Activated T-helper 1 cell treated with anti-CD3 and anti-CD28 coated beads, Interleukin-12 subunit alpha, Interleukin-12 subunit beta, Interleukin-2, Interleukin-4 antibody, amounts not matched to agents 30 ng/mL and 10 ng/mL and 1 ng/mL, durations not matched to agents 14 hours and 24 hours and 36 hours (primary cell): ENCODE results near the gene THRB. TPM values are rescaled to one million over a fixed set of nuclear protein-coding genes. Genes with fewer than 3 reads are reported as not detected.
"Not testable (repeated sequence)": the region's sequence is repeated elsewhere in the genome, so short reads cannot be mapped to it uniquely, and the experiment has no call there.

Source experiments
- DNase-seq: peaks from one replicate; pipeline ENCODE4 v3.0.0; 2021; ENCODE audit warnings: low spot score
- H3K27ac Mint-ChIP-seq: one replicate; pipeline ENCODE4 v1.8.0; 2021; ENCODE audit warnings: mild to moderate bottlenecking, mixed read lengths
- H3K27me3 Mint-ChIP-seq: one replicate; pipeline ENCODE4 v1.8.0; 2022; ENCODE audit warnings: mild to moderate bottlenecking, moderate library complexity, mixed read lengths; ENCODE audit not compliant: insufficient read depth
- H3K36me3 Mint-ChIP-seq: one replicate; pipeline ENCODE4 v1.8.0; 2021; ENCODE audit warnings: low read depth, mixed read lengths
- H3K4me1 Mint-ChIP-seq: one replicate; pipeline ENCODE4 v1.8.0; 2021; ENCODE audit warnings: low read depth, mixed read lengths
- H3K4me3 Mint-ChIP-seq: one replicate; pipeline ENCODE4 v1.8.0; 2021; ENCODE audit warnings: mild to moderate bottlenecking, moderate library complexity, mixed read lengths
- H3K9me3 Mint-ChIP-seq: one replicate; pipeline ENCODE4 v1.8.0; 2021; ENCODE audit warnings: mixed read lengths
- intact Hi-C: fragments of 100-400 bp; cut with micrococcal nuclease; formaldehyde crosslinking; loops from one replicate; pipeline ENCODE4 v1.15.1; 2024
- total RNA-seq: library from RNA; stranded (reverse); gene quantifications from 2 replicates; pipeline ENCODE4 v1.2.3, GENCODE V29; 2022

Gene THRB
- total RNA-seq, 1 donor from 2014 or later = not detected

GRCh38 chr3:24398712-24399111 is 95.9 kb downstream of the THRB start:
- DNase-seq, intact Hi-C loops, H3K9me3 Mint-ChIP-seq, H3K36me3 Mint-ChIP-seq, H3K27me3 Mint-ChIP-seq, H3K4me3 Mint-ChIP-seq, H3K27ac Mint-ChIP-seq, H3K4me1 Mint-ChIP-seq: not testable (repeated sequence)

GRCh38 chr3:24396338-24396737 is 98.3 kb downstream of the THRB start:
- no peaks in the 10 kb centered on the region for H3K27me3 Mint-ChIP-seq
- H3K9me3 Mint-ChIP-seq = no peaks in the 10 kb centered on the region
- no peak for DNase-seq
- no peak overlapping the region for H3K4me3 Mint-ChIP-seq
- intact Hi-C loops = no loop called here
- no peaks in the 10 kb centered on the region for H3K4me1 Mint-ChIP-seq
- no peak overlapping the region for H3K27ac Mint-ChIP-seq
- no peaks in the 10 kb centered on the region for H3K36me3 Mint-ChIP-seq

DNA sequence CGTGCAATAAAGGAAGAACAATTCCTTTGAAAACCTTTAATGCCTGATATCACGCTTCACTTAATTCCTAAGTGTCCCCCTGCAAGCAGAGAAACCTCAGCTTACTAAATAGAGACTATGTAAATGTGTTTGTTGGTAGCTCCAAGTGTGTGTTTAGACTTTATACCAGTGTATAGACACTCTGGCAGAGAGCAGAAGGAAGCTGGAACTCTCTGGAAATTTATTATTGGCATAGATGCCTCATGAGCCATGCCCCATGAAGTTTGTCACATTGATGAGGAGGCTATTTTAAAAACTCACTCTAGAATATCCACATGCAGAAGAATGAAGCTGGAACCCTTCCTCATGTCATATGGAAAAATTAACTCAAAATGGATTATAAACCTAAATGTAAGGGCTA is 99.9 kb downstream of the THRB start:
- DNase-seq = no peak
- Mint-ChIP-seq H3K36me3 (no peaks in the 10 kb centered on the region), H3K4me3 (no peak overlapping the region), H3K4me1 (no peaks in the 10 kb centered on the region), H3K27me3 (no peaks in the 10 kb centered on the region), H3K27ac (no peak overlapping the region), H3K9me3 (no peaks in the 10 kb centered on the region)
- intact Hi-C loops = no loop called here

GRCh38 chr3:24393316-24393715 is 101.3 kb downstream of the THRB start:
- H3K36me3 Mint-ChIP-seq = no peaks in the 10 kb centered on the region
- H3K9me3 Mint-ChIP-seq = no peaks in the 10 kb centered on the region
- no peak for DNase-seq
- intact Hi-C loops = no loop called here
- H3K4me3 Mint-ChIP-seq = no peak overlapping the region
- no peaks in the 10 kb centered on the region for H3K4me1 Mint-ChIP-seq
- H3K27ac Mint-ChIP-seq = no peak overlapping the region
- H3K27me3 Mint-ChIP-seq = no peaks in the 10 kb centered on the region

- Mint-ChIP-seq H3K9me3 (no peaks in the 10 kb centered on the region), H3K27ac (no peak overlapping the region), H3K27me3 (no peaks in the 10 kb centered on the region), H3K4me3 (no peak overlapping the region), H3K4me1 (no peaks in the 10 kb centered on the region), H3K36me3 (no peaks in the 10 kb centered on the region)
- DNase-seq = no peak
- intact Hi-C loops = no loop called here
Measured at GRCh38 chr3:24390169-24391130, 104.2 kb downstream of the THRB start.

DNA sequence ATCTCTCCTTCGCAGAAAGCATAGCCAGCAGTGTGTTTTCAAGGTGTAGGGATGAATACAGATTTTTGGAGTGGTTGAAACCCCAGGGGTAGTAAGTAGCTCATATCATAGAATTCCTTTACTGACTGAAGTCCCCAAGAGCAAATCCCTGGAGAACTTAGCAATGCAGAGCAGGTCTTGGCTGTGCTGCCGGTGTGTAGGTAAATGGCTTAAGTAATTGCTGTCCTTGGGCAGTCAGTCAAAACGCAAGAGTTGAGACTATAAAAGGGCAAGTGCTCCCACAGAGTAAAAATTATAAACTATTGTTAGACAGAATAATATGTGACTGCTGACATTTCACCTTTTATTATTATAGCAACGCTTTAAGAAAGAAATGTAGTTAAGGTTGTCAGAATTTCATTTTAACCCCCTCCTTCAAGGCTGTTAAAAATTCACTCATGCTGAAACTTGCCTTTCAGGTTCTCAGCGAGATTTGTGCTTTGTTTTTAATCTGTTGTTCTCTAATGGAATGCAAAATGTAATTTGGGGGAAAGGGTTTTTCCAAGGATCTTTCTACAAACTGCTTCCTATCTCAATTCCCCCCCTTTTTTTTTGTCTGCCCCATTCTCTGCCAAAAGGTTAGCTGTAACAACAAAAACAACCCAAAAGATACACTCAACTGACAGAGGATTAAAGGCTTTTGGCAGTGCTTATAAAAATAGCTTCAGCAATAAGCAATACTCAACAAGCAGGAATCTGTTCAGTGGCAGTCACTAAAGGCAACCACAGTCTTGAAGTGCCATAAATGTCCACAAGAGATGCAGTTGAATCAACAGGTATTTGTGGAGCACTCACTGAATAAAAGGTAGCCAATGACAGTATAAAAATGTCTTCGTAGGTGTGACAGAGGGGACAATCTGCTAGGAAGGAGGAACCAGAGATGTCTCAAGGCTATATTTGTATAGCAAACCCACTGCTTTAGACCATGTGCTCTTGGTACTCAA is 105.3 kb downstream of the THRB start:
- Mint-ChIP-seq H3K4me1 (no peaks in the 10 kb centered on the region), H3K4me3 (no peak overlapping the region), H3K9me3 (no peaks in the 10 kb centered on the region), H3K27me3 (no peaks in the 10 kb centered on the region), H3K36me3 (no peaks in the 10 kb centered on the region), H3K27ac (no peak overlapping the region)
- no peak for DNase-seq
- intact Hi-C loops = no loop called here

- no peaks in the 10 kb centered on the region for H3K36me3 Mint-ChIP-seq
- H3K27me3 Mint-ChIP-seq = no peaks in the 10 kb centered on the region
- no peak for DNase-seq
- intact Hi-C loops = no loop called here
- H3K4me1 Mint-ChIP-seq = no peaks in the 10 kb centered on the region
- H3K27ac Mint-ChIP-seq = no peak overlapping the region
- no peaks in the 10 kb centered on the region for H3K9me3 Mint-ChIP-seq
- H3K4me3 Mint-ChIP-seq = no peak overlapping the region
Measured at GRCh38 chr3:24388611-24389010, 106.0 kb downstream of the THRB start.

DNA sequence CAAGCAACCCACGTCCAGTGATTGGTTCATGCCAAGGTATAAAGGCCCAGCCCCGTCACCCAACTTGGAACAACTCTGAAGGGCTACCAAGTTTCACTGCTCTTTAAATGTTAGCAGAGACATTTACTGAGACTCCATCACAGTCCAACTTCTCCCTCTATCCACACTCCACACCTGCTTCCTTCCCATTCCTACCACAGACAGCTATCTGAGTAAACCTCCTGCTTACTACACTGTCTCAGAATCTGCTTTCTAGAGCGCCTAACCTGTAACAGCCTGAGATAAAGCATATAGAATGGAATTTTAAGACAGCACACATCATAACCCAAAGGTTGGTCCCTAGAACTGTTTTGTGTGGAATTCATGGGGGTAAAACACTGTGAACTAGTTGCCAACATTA is 106.5 kb downstream of the THRB start:
- Mint-ChIP-seq H3K9me3 (no peaks in the 10 kb centered on the region), H3K4me1 (no peaks in the 10 kb centered on the region), H3K27me3 (no peaks in the 10 kb centered on the region), H3K36me3 (no peaks in the 10 kb centered on the region), H3K27ac (no peak overlapping the region), H3K4me3 (no peak overlapping the region)
- intact Hi-C loops = no loop called here
- DNase-seq = no peak

GRCh38 chr3:24387493-24387892 is 107.2 kb downstream of the THRB start:
- DNase-seq = no peak
- Mint-ChIP-seq H3K9me3 (no peaks in the 10 kb centered on the region), H3K4me3 (no peak overlapping the region), H3K27me3 (no peaks in the 10 kb centered on the region), H3K4me1 (no peaks in the 10 kb centered on the region), H3K36me3 (no peaks in the 10 kb centered on the region), H3K27ac (no peak overlapping the region)
- intact Hi-C loops = no loop called here

- Mint-ChIP-seq H3K27ac (no peak overlapping the region), H3K4me3 (no peak overlapping the region)
- no peak for DNase-seq
Measured at GRCh38 chr3:24387000-24387399, 107.7 kb downstream of the THRB start.

DNA sequence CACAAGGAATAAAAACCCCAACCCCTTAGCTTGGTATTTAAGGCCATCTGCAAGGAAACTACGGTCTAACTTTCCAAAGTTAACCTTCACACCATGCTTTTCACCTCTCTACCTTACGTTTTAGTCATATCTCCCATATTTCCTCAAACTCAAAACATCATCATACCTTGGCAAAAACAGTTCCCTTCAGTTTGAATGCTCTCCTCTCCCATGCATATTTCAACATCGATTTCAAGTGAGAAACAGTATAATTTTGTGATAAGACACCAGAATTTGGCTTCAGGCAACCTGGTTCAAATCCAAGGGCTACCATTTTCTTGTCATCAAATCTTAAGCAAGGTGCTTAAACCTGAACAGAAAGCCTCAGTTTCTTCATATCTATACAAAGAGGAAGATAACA is 108.2 kb downstream of the THRB start:
- H3K9me3 Mint-ChIP-seq = no peaks in the 10 kb centered on the region
- H3K27me3 Mint-ChIP-seq = no peaks in the 10 kb centered on the region
- no peak for DNase-seq
- no peak overlapping the region for H3K27ac Mint-ChIP-seq
- intact Hi-C loops = no loop called here
- no peak overlapping the region for H3K4me3 Mint-ChIP-seq
- no peaks in the 10 kb centered on the region for H3K4me1 Mint-ChIP-seq
- no peaks in the 10 kb centered on the region for H3K36me3 Mint-ChIP-seq

More at GRCh38 chr3:24387000-24387399, 107.7 kb downstream of the THRB start:
- no peaks in the 10 kb centered on the region for H3K36me3 Mint-ChIP-seq
- intact Hi-C loops = no loop called here
- no peaks in the 10 kb centered on the region for H3K9me3 Mint-ChIP-seq
- H3K27me3 Mint-ChIP-seq = no peaks in the 10 kb centered on the region
- H3K4me1 Mint-ChIP-seq = no peaks in the 10 kb centered on the region

GRCh38 chr3:24385012-24385615 is 109.5 kb downstream of the THRB start:
- Mint-ChIP-seq H3K9me3 (no peaks in the 10 kb centered on the region), H3K27me3 (no peaks in the 10 kb centered on the region), H3K36me3 (no peaks in the 10 kb centered on the region), H3K27ac (no peak overlapping the region), H3K4me3 (no peak overlapping the region), H3K4me1 (no peaks in the 10 kb centered on the region)
- intact Hi-C loops = no loop called here
- no peak for DNase-seq
